CD4-positive, alpha-beta T cell treated with Interleukin-12 subunit alpha and Interleukin-12 subunit beta, for 1 hour (primary cell): Measurements from ENCODE around the gene FTH1.

Experiments used
- DNase-seq: peaks from one replicate; pipeline ENCODE4 v3.0.0-alpha.2; 2020

FTH1 gene

DNA sequence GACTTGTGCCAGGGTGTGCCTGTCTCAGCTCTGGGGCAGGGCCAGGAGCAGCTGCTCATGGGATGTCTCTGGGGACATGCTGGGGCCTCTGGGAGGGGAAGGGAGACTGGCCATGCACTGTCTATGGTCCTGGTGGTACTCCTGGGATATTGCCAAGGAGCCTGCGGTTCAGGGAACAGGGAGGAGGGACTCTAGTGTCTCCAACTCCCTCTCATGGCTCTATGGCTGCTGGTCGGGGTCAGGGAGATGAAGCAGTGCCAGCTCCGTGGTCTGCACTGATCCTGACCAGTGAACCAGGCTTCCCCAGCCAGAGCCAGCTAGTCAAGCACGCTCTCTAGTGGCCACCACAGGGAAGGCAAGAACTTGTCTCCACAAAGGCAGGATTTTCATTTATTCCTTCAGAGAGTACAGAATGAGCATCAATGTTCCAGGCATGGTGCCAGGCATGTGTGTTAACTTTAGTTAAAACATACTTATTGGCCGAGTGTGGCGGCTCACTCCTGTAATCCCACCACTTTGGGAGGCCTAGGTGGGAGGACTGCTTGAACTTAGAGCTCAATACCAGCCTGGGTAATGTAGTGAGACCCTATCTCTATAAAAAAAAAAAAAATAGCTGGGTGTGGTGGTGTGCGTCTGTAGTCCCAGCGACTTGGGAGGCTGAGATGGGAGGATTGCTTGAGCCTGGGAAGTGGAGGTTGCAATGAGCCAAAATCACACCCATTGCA, 19.8 kb downstream of the FTH1 start:
- peak; percentile 70 for DNase-seq

DNA sequence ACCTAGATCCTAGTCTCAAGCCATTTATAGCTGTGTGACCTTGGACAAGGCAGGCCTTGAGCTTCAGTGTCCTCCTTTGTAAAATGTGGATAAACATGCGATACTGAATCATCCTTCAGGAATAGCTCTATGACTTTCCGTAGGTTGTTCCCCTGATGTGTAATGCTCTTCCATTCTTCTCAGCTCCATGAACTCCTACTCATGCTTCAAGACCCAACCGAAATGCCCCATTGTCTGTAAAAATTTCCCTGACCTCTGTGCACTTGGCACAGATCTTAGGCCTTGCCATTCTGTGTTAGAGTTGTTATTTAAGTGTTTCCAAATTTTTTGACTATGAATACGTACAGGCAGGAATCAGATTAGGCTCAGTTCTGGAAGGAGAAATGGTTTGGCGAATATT, 20.5 kb downstream of the FTH1 start:
- DNase-seq = no peak

DNA sequence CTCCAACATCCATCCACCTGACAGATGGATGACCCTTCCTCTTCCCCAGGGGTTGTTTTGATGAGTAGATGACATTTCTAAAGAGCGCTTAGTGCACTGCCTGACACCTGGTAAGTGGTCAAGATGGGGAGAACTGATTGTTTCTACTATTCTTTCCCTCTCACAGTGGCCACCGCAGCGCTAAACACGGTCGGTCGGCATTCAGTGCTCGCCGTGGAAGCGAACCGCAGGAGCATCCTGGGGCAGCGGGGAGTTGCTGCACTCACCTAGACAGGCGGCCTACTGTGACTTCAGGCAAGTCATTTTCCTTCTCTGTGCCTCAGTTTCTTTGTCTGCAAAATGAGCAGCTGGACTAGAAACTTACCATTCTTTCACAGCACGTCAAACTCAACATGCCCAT, 22.2 kb downstream of the FTH1 start:
- no peak for DNase-seq

DNA sequence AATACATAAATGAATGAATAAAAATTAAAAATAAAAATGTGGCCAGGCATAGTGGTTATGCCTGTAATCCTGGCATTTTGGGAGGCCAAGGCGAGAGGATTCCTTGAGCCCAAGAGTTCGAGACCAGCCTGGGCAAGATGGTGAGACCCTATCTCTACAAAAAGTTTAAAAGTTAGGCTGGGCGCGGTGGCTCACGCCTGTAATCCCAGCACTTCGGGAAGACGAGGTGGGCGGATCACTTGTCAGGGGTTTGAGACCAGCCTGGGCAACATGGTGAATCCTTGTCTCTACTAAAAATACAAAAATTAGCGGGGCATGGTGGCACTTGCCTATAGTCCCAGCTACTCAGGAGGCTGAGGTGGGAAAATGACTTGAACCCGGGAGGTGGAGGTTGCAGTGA, 27.0 kb downstream of the FTH1 start:
- DNase-seq = no peak

DNA sequence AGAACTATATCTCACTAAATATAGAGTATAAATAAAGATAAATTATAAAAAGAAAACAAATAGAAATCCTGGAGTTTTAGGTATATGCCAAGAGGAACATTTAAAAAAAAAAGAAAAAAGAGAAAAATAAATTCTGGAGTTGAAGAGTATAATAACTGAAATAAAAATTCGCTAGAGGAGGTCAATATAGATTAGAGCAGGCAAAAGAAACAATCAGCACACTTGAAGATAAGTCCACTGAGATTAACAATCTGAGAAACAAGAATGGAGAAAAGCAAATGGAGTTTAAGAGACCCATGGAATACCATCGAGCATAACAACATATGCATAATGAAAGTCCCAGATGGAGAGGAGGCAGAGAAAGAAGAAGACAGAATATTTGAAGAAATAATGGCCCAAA, 31.6 kb downstream of the FTH1 start:
- DNase-seq = no peak

DNA sequence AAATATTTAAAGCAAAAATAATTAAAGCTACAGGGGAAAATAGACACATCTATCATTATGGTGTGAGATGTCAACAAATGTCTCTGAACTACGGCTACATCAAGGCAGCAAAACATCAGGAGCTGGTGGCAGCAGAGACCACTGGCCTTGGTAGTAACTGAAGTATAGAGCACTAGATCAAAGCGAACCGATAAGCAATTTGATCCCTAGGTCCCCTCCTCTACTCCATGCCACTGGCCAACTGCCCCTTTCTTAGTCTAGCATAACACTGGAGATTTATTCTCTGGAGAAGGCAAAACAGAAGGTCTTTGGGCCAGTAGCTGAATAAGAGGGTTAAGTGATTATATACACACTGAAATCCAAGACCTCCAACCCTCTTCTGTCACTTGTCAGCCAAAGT, 36.5 kb downstream of the FTH1 start:
- DNase-seq = no peak

DNA sequence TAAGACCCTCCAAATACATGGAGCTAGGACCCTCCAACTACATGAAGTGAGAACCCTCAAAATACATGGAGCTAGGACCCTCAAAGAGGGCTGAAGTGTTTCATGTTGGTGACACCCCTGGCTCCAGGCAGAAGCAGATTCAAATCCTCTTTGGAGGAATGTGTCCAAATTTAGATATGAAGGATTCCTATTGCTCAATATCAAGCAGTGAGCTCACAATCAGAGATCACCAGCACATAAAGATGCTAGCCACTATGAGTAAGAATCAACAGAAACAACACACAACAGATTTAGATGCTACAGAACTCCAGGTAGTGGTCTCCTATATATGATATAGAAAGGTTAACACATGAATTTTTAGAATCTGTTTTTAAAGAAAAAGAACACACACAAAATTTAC, 38.8 kb downstream of the FTH1 start:
- DNase-seq = no peak

DNA sequence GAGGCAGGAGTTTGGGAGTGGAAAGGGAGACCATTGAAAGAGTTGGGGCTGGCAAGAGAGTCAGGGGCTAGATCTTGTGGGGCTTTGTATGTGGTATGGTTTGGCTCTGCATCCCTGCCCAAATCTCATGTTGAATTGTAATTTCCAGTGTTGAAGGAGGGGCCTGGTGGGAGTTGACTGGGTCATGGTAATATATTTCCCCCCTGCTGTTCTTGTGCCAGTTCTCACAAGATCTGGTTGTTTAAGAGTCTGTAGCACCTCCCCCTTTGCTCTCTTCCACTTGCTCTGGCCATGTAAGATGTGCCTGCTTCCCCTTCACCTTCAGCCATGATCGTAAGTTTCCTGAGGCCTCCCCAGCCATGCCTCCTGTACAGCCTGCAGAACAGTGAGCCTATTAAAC, 39.9 kb downstream of the FTH1 start:
- no peak for DNase-seq

DNA sequence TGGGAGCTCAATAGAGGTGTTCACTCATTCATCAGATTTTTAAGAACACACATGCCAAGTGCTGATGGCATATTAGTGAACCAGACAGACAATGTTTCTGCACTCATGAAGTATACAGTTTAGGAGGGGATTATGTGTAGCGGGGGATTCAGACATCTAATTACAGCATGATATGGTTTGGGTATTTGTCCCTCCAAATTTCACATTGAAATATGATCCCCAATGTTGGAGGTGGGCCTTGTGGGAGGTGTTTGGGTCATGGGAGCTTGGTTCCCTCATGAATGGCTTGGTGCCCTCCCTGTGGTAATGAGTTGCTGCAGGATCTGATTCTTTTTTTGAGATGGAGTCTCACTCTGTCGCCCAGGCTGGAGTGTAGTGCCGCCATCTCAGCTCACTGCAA, 41.2 kb downstream of the FTH1 start:
- no peak for DNase-seq

DNA sequence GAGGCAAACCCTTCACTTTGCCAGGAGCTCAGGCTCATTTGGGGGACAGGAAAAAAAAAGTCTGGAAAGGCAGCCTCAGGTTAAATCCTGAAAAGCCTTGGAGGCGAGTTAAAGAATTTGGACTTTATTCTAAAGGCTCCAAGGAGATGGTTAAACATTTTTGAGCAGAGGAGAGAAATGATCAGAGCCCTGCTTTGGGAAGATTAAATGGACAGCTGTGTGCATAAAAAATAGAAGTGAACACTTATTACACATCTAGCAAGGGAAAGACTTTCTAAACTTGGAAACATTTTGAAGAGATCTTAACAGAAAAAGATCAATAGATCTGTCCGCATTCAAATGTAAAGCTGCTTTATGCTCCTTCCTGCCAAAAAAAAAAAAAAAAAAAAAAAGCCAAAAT, 41.7 kb downstream of the FTH1 start:
- DNase-seq = no peak

DNA sequence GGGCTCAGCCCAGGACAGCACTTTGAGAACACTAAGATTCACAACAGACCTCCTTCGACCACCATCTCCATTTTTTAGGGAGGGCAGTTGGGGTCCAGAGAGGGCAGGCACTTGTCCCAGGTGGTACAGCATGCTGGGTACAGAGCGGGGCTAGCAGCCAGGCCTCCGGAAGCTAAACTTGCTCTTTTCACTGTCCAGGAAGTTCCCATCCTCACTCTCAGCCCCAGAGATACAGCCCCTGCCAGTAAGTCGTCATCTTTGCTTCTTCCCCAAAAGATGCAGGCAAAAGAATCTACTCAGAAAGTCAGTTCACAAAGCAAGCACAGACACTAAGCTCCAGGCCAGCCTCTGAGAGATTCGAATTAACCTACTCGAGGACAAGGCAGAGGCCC, 43.4 kb downstream of the FTH1 start:
- DNase-seq = no peak

DNA sequence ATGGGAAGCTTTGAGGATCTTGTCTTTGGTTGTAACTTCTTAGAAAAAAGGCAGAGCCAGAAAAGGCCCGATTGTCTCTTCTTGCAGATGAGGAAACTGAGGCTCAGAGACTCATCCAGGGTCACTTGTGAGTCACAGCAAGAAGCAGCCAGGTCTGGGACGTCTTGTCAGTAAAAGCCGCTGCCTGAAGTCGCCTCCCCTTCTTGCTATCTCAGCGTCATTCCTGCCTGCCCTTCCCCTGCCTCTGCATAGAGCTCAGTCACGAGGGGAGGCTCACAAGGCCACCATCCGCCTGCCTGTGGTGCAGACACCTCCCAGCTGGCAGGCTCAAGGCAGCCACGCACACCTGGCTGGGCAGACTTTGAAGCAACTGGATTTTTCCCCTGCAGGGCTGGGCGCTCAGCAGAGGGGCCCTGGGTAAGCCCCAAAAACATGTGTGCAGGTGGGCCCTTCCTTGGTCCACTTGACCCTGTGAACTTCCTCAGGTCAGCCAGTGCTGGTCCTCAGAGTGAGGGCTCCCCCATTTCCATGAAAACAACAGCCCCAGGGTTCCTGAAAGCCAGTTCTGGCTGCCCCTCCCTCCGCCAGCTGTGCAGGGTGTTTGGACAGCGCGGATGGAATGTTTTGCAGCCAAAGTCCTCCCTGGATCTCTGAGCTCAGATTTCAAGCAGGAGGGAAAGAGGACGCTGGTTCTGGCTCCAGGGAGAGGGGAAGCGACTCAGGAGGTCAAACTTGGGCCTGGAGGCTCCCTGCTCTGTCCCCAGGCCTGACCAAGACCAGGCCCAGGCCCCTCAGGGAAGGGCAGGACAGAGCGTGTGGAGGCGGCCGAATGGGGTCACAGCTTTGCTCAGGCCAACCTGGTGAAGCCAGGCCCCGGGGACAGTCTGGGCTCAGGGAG, 44.0 kb downstream of the FTH1 start:
- DNase-seq = no peak

DNA sequence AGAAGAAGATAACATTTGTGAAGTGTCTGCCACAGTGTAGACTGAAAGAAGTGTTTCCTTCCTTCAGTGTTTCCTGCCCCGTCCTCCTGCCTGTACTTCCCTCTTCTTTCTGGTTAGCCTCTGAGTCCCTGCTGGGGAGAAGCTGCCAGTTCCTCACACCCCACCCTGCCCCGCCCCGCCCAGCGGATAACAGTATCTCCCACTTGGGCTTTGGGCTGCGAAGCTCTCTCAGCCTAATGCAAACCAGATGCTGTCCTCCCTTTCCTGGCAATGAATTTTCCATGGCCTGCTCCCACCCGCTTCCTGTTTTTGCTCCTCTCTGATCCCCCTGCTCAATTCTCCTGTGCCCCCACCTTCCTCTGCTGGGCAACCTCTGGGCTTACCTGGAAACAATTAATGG, 44.9 kb downstream of the FTH1 start:
- no peak for DNase-seq

DNA sequence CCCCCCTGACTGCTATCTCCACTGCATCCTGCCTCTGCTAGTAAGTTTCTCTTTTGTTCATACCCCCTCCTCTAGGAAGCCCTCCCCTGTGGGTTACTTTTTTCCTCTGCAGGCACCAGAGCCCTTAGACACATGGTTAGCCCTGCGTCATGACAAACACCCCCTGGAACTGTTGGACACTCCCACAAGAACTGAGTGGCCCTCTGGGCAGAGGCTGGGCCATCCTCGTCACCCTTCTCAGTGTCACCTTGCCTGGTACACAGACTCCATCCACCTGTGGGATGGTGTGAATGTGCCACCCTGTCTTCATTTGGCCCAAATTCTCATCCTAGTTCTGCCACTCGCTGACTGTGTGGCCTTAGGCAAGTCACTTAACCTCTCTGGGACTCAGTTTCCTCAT, 46.0 kb downstream of the FTH1 start:
- no peak for DNase-seq

DNA sequence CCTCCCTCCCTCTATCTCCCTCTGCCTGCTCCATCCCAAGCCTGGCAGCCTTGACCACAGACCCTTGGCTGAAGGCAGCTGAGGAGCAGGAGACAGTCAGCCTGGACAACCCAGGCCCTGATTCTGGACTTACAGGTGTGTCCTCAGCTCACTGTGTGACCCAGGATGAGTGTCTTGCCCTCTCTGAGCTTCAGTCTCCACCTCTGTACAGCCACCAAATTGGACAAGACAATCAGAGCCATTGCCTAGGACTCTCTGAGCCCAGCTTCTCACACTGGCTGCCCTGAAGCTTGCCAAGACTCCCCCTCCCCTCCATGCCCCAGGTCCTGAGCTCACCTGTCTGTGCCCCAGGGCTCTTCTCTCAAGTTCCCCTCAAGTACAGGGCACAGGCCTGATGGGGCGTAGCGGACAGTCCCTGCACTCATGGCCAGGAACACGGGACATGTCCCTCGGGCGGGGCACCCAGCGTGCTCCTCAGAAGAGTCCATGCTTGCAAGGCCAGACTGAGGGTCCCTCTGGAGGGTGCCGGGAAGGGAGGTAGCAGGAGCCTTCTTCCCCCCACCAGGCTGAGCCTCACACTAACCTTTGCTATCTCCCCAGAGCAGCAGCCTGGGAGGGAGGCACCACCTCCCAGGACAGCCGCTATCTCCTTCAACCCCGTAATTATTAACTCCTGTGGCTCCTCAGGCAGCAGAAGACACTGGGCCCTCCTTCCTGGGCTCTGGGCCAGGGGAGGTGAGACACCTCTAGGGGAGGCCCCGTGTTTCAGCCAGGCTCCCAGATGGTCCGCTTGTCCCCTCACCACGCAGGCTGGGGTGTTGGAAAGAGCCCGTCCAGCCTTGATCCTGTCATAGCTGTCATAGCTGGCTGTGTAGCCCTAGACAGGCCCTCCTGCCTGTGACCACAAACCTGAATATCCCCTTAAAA, 47.5 kb downstream of the FTH1 start:
- DNase-seq = no peak

DNA sequence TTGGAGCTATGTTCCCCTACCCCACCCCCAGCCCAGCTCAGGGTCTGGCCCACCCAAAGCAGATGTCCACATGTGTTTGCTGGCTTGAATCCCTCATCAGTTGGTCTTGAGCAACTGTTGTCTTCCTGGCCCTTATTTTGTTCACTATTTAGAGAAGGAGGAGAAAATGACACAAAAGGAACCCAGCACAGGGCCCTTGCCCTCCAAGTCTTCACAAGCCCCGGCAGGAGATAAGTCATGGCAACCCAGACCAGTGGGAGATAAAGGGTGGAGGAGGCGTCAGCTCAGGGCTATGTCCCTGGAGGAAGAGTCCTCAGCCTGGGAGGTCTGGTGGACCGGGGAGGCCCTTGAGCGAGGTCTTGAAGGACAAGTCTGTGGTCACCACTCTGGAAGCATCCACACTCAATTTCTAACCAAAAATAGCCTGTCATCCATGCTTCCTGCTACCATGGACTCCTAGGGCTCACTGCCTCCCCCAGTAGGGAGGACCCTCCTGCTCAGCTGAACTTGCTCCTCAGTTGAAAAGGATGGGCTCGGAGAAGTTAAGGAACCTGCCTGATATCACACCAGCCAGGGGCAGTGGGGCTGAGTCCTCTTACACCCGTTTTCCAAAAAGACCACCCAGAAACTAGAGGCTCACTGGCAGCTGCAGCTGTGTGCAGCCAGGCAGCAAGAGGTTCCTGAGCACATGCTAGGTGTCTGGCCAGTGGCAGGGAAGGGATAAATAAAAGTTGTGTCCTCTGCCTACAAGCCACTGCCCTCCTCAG, 48.3 kb downstream of the FTH1 start:
- no peak for DNase-seq

DNA sequence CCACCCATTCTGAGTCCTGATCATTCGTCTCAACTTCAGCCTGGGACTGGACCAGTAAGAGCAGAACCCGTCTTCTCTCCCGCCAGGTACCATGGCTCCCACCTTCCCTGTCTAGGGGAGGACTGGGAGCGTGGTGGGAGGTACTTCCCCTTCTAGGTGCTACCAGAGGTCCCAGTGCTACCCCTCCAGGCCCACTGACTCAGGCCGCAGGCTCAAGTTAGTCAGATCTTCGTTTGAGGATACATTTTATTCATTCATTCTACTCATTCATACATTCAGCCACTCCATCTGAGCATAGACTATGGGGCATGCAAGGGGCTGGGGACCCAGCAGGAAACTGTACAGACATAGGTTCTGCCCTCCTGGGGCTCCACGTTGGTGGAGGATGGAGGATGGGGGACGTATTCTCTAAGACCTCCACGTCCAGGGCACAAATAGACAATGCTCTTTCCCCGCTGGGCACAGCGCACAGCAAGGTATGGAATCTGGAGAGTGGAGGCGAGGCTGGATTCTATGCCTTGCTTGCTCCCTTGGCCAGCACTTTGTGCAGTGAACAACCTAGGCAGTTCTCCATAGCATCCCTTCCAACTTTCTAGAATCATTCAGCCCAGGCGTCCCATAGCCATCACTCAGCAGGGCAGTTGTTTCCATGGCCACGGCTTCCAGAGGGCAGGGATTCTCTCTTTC, 49.0 kb downstream of the FTH1 start:
- no peak for DNase-seq

DNA sequence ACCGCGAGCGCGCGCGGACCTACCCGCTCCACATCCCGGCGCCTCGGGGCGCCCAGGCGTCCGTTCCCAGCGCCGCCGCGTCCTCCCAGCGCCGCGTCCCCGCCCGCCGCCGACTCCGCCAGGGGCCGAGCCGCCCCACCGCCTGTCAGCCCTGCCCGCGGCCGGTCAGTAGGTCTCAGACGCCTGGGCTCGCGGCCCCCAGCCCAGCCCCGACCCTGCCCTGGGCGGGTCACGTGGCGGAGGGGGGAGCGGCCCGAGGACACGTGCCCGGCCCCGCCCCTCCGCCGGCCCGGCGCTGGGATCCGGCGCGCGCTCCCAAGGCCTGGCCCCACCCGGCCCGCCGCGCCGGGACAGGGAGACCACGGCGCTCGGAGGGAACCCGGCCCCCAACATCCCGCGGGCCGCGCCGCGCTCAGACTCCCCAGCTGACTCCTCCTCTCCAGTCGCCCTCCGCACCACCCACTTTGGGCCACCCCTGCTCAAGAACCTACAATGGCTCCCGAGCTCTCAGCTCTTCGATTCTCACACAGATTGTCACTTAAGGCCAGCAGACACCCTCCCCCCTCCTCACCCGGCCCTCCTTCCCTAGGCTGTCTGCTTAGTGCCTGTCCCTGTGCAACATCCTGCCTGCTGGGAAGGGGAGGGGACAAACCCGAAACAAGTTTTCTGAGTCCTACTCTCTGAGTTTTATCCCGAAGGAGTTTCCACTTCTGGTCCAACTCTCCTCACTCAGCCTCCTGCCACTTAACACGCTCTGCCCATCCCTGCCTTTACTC, 49.9 kb downstream of the FTH1 start, which contains the start of gene RAB3IL1:
Gene RAB3IL1, minus strand, starts transcription at position 233 of the 776 bp plus-strand sequence. Its CDS starts 199 bp downstream, at position 34.
- DNase-seq = no peak

DNA sequence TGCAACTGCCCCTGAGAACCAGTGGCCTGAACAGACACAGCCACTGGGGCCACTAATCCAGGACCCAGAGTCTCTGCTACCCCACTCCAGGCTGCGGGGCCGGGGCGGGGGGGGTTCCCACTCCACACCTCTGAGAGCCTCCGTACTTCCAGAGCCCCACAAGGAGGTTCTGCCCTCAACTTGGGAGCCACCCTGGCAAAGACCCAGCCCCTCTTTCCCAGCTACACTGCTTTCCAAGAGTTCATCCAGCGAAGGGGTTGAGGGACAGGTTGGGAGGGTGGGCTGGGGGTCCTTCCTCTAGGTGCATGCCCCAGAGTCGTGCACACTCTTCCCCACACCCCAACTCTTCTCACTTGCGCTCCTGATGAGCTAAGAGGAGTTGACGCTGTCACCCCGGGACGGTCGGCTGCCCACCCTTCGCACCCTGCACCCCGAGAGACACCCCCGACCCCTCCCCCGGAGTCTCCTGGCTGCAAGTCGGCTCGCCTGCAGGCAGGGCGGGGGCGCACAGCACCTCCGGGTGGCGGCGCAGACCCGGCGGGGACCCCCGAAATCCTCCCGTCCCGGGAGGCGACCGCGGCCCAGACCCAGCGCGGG, 50.6 kb downstream of the FTH1 start:
- DNase-seq = no peak

DNA sequence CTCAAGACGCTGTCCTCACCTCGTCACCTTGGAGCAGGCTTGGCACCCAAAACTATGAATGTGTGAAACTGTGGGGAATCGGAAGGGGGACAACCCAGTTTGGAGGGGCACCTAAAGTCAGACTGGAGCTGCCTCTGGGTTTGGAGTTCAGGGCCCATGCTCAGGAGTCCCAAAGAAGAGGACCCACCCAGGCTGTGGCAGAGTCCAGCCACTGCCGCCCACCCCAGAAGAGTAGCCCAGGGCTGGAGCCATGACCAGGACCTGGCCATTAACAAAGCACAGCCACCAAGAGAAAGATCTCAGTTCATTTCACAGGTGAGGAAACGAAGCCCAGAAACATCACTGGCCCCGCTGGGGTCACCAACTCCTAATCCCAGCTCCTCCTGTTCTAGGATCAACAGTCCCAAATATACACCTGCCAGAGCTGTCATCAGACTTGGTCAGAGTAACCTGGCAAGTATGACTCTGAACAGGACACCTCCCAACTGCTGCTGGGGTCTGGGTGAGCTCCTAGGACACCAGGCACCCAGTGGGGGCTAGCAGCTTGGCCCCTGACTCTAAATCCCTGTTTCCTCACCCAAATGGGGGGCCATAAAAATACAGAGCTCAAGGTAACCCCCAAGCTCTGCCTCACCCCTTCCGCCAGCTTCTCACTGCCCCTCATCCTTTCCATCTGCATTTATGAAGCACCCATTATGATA, 52.8 kb downstream of the FTH1 start:
- no peak for DNase-seq
